ENCODE data around the gene PACS2.
A peak's percentile ranks its signal among the peaks of the same experiment; 100 is the strongest.
"Not testable (repeated sequence)": the region's sequence is repeated elsewhere in the genome, so short reads cannot be mapped to it uniquely, and the experiment has no call there.

The PACS2 gene

DNA sequence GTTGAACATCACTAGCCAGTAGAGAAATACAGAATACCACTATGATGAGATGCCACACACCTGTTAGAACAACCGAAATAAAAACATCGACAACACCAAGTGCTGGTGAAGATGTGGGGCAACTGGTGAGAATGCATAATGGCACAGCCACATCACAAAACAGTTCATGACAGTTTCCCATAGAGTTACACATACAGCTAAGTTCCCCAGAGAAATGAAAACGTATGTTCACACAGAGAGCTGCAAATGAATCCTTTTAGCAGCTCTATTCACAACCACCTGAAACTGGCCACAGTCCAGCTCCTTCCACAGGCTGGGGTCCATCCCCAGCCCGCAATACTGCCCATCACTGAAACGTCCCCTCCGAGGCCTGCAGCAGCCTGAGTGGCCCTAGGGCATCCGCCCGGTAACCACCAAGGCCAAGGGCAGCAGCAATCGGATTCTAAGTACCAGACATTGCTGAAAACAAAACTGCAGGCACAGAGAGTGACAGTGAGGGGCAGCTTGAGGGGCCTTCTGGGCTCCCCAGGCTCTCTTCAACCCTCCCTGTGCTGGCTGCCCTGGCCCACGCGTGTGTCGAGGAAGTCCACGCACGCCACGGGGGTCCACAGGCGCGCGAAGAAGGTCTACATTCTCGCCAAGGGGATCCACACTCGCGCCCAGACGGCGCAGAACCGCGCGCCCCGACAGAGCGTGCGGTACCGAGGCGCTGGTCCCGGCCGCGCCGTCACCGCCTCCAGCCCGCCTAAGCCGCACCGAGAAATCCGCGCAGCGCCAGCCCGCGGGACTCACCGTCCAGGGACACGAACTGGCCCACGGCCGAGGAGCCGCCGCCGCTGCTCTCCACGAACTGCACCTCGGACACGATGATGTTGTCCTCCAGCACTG, 14.7 kb upstream of the PACS2 start:
- WGBS (ENCODE audit: insufficient coverage): 3% methylated on average over 47 of the region's 54 CpGs
- peak in 2 of 3 donors; percentile 36 to 41 for DNase-seq
- ChIA-PET CTCF (interaction anchor here (1.2 to 2.9 kb wide), 4 partner anchors 8 to 95 kb away, joined by 3 to 14 read pairs (median 8); partner anchors contain the start of gene PACS2), POLR2A (interaction anchor here (0.9 to 2.5 kb wide), 6 partner anchors 7 to 52 kb away, joined by 3 to 22 read pairs (median 6); partner anchors contain the start of genes BTBD6 and PACS2)
- no peaks in the 10 kb centered on the region for H3K27me3 ChIP-seq (replicated peaks in 2 of 5; ENCODE audit: control insufficient read depth in 4 of 5, insufficient read depth in 5 of 5, low read length in 4 of 5)
- peaks cover 8 to 32% (median 26%) of the 10 kb centered on the region in 4 experiments for H3K4me1 ChIP-seq (ENCODE audit: control extremely low read depth in 1 of 4, control insufficient read depth in 4 of 4, insufficient read depth in 4 of 4, low read length in 3 of 4)
- no peaks in the 10 kb centered on the region for H3K36me3 ChIP-seq (ENCODE audit: control insufficient read depth in 4 of 4, insufficient read depth in 4 of 4, low read length in 3 of 4)
- no peaks in the 10 kb centered on the region for H3K9me3 ChIP-seq (ENCODE audit: control extremely low read depth in 1 of 5, control insufficient read depth in 4 of 5, insufficient read depth in 2 of 5, low read depth in 1 of 5, low read length in 4 of 5)
- peak overlapping the region; percentile 78 to 89 for H3K27ac ChIP-seq (ENCODE audit: insufficient read depth in 1 of 2, low read depth in 1 of 2, low read length in 2 of 2, poor library complexity in 1 of 2, severe bottlenecking in 2 of 2)
- peak overlapping the region; percentile 78 to 96 (median 86) for H3K4me3 ChIP-seq (ENCODE audit: control insufficient read depth in 1 of 7, extremely low read depth in 1 of 7, insufficient read depth in 4 of 7, low read depth in 2 of 7, low read length in 6 of 7)

DNA sequence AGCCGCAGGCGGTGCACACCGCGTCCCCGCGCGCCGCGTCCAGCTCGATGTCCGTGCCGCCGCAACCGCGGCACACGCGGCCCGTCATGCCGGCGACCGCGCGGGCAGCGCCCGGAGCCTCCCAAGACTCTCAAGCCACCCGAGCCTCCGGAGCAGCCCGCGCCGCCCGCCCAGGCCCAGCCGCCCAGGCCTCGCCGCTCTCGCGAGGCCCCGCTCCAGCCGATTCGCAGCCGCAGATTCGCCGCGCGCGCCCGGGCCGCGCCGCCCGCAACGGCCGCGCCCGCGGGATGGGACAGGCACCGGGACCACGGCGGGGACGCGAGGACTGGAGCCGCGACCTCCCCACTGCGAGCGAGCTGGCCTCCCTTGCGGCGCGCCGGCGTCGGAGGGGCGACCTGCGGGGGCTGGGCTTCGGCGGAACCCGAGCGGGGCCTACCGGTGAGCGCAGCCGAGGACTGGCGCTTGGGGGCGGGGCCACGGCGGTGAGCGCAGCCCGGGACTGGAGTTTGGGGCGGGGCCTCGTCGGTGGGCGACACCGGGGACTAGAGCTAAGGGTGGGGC, 13.9 kb upstream of the PACS2 start, which contains the start of gene BRF1:
Gene BRF1, minus strand, starts transcription at position 460 of the 561 bp plus-strand sequence. Its CDS starts 372 bp downstream, at position 88.
- no peaks in the 10 kb centered on the region for H3K9me3 ChIP-seq (ENCODE audit: control extremely low read depth in 1 of 5, control insufficient read depth in 4 of 5, insufficient read depth in 2 of 5, low read depth in 1 of 5, low read length in 4 of 5)
- H3K4me1 ChIP-seq (ENCODE audit: control extremely low read depth in 1 of 4, control insufficient read depth in 4 of 4, insufficient read depth in 4 of 4, low read length in 3 of 4): peaks cover 5 to 31% (median 25%) of the 10 kb centered on the region in 4 experiments
- 0% methylated on average over 52 of the region's 90 CpGs for WGBS (ENCODE audit: insufficient coverage)
- H3K27ac ChIP-seq (ENCODE audit: insufficient read depth in 1 of 2, low read depth in 1 of 2, low read length in 2 of 2, poor library complexity in 1 of 2, severe bottlenecking in 2 of 2): peak within 1 kb of the TSS; percentile 78 to 89
- H3K27me3 ChIP-seq (replicated peaks in 2 of 5; ENCODE audit: control insufficient read depth in 4 of 5, insufficient read depth in 5 of 5, low read length in 4 of 5): no peaks in the 10 kb centered on the region
- POLR2A ChIA-PET: interaction anchor here (0.8 to 2.5 kb wide), 8 partner anchors 8 to 214 kb away, joined by 3 to 22 read pairs (median 6); partner anchors contain the start of genes BTBD6 and PACS2
- H3K4me3 ChIP-seq (ENCODE audit: control insufficient read depth in 1 of 7, extremely low read depth in 1 of 7, insufficient read depth in 4 of 7, low read depth in 2 of 7, low read length in 6 of 7): peak within 1 kb of the TSS; percentile 78 to 96 (median 86)
- peak; percentile 94 to 98 (median 97) for DNase-seq
- CTCF ChIA-PET: interaction anchor here (1.3 to 2.9 kb wide), 3 partner anchors 8 to 96 kb away, joined by 3 to 14 read pairs (median 14); partner anchors contain the start of gene PACS2
- H3K36me3 ChIP-seq (ENCODE audit: control insufficient read depth in 4 of 4, insufficient read depth in 4 of 4, low read length in 3 of 4): no peaks in the 10 kb centered on the region

DNA sequence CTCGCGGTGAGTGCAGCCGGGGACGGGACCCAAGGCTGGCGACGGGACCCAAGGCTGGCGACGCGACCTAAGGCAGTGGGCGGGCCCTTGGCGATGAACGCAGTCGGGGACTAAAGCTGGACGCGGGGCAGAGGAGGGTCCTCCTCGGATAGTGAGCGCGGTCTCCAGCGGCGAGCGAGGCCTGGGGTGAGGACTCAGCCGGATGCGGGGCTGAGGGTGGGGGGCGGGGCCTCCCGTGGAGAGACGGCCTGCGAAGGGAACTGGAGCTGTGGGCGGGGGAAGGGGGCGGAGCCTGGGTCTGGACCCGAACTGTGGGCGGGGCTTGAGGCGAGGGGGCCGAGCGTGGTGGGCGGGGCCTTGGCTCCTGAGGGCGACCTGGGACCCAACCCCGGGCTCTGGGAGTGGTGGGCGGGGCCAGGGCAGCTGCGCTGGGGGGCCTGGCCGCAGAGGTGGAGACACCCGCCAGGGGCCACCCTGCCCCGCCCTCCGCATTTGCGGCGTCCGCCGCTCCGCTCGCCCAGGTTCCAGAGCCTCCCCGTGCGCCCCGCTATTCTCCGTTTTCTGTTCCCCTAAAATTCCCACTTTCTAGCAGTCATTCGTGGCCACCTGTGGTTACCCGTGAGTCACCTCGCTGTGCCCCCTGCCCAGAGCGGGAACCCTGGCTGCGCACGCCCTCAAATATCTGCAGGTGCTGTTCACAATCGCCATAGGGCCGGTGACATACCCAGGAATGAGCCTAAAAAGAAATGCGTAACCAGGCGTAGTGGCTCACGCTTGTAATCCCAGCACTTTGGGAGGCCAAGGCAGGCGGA, 13.2 kb upstream of the PACS2 start:
- ChIA-PET POLR2A (interaction anchor here (0.6 to 2.5 kb wide), 9 partner anchors 9 to 215 kb away, joined by 3 to 22 read pairs (median 6); partner anchors contain the start of genes BTBD6 and PACS2), CTCF (interaction anchor here (1.1 to 2.9 kb wide), 4 partner anchors 9 to 96 kb away, joined by 3 to 14 read pairs (median 8); partner anchors contain the start of gene PACS2)
- H3K9me3 ChIP-seq (ENCODE audit: control extremely low read depth in 1 of 5, control insufficient read depth in 4 of 5, insufficient read depth in 2 of 5, low read depth in 1 of 5, low read length in 4 of 5): no peaks in the 10 kb centered on the region
- H3K27me3 ChIP-seq (replicated peaks in 2 of 5; ENCODE audit: control insufficient read depth in 4 of 5, insufficient read depth in 5 of 5, low read length in 4 of 5): no peaks in the 10 kb centered on the region
- H3K4me1 ChIP-seq (ENCODE audit: control extremely low read depth in 1 of 4, control insufficient read depth in 4 of 4, insufficient read depth in 4 of 4, low read length in 3 of 4): peaks cover 5 to 31% (median 24%) of the 10 kb centered on the region in 4 experiments
- 8% methylated on average over 54 of the region's 65 CpGs for WGBS (ENCODE audit: insufficient coverage)
- peak overlapping the region; percentile 78 to 96 (median 86) for H3K4me3 ChIP-seq (ENCODE audit: control insufficient read depth in 1 of 7, extremely low read depth in 1 of 7, insufficient read depth in 4 of 7, low read depth in 2 of 7, low read length in 6 of 7)
- DNase-seq: peak; percentile 93 to 95 (median 95)
- peak overlapping the region; percentile 78 to 89 for H3K27ac ChIP-seq (ENCODE audit: insufficient read depth in 1 of 2, low read depth in 1 of 2, low read length in 2 of 2, poor library complexity in 1 of 2, severe bottlenecking in 2 of 2)
- no peaks in the 10 kb centered on the region for H3K36me3 ChIP-seq (ENCODE audit: control insufficient read depth in 4 of 4, insufficient read depth in 4 of 4, low read length in 3 of 4)

DNA sequence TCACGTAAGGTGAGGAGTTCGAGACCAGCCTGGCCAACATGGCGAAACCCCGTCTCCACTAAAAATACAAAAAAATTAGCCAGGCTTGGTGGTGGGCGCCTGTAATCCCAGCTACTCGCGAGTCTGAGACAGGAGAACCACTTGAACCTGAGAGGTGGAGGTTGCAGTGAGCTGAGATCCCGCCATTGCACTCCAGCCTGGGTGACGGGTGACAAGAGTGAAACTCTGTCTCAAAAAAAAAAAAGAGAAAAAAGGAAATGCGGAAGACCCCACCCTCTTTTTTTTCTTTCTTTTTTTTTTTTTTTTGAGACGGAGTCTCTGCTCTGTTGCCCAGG, 12.7 kb upstream of the PACS2 start:
- not testable (repeated sequence) for H3K9me3 ChIP-seq (ENCODE audit: control extremely low read depth in 1 of 5, control insufficient read depth in 4 of 5, insufficient read depth in 2 of 5, low read depth in 1 of 5, low read length in 4 of 5); DNase-seq; H3K27me3 ChIP-seq (replicated peaks in 2 of 5; ENCODE audit: control insufficient read depth in 4 of 5, insufficient read depth in 5 of 5, low read length in 4 of 5); H3K27ac ChIP-seq (ENCODE audit: insufficient read depth in 1 of 2, low read depth in 1 of 2, low read length in 2 of 2, poor library complexity in 1 of 2, severe bottlenecking in 2 of 2); H3K36me3 ChIP-seq (ENCODE audit: control insufficient read depth in 4 of 4, insufficient read depth in 4 of 4, low read length in 3 of 4)
- ChIA-PET POLR2A (interaction anchor here (1.4 to 2.4 kb wide), 3 partner anchors 9 to 131 kb away, joined by 3 to 22 read pairs (median 18); partner anchors contain the start of gene PACS2), CTCF (interaction anchor here (1.1 to 2.9 kb wide), 3 partner anchors 10 to 24 kb away, joined by 3 to 14 read pairs (median 14); partner anchors contain the start of gene PACS2)
- Histone ChIP-seq H3K4me3 (ENCODE audit: control insufficient read depth in 1 of 7, extremely low read depth in 1 of 7, insufficient read depth in 4 of 7, low read depth in 2 of 7, low read length in 6 of 7) (peak overlapping the region in 5 of 7 experiments; percentile 52 to 96 (median 90)), H3K4me1 (ENCODE audit: control extremely low read depth in 1 of 4, control insufficient read depth in 4 of 4, insufficient read depth in 4 of 4, low read length in 3 of 4) (peaks cover 5 to 31% (median 24%) of the 10 kb centered on the region in 4 experiments)
- WGBS (ENCODE audit: insufficient coverage): 71% methylated on average over 6 of the region's 11 CpGs

DNA sequence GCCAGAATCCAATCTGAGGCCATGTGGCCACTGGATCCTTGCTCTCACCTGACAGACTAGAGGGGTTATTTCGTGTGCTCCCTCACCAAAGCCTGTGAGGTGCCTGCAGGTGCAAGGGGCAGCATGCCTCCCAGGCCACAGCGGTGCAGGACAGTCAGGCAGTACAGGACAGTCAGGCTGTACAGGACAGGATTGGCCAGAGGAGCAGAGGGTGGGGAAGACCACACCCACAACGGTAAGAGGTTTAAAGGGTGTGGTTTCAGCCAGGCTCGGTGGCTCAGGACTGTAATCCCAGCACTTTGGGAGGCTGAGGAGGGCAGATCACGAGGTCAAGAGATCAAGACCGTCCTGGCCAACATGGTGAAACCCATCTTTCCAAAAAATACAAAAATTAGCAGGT, 10.6 kb upstream of the PACS2 start:
- Histone ChIP-seq H3K4me1 (ENCODE audit: control extremely low read depth in 1 of 4, control insufficient read depth in 4 of 4, insufficient read depth in 4 of 4, low read length in 3 of 4) (peaks cover 5 to 24% (median 22%) of the 10 kb centered on the region in 4 experiments), H3K9me3 (ENCODE audit: control extremely low read depth in 1 of 5, control insufficient read depth in 4 of 5, insufficient read depth in 2 of 5, low read depth in 1 of 5, low read length in 4 of 5) (no peaks in the 10 kb centered on the region), H3K36me3 (ENCODE audit: control insufficient read depth in 4 of 4, insufficient read depth in 4 of 4, low read length in 3 of 4) (no peaks in the 10 kb centered on the region), H3K27ac (ENCODE audit: insufficient read depth in 1 of 2, low read depth in 1 of 2, low read length in 2 of 2, poor library complexity in 1 of 2, severe bottlenecking in 2 of 2) (no peak overlapping the region), H3K27me3 (replicated peaks in 2 of 5; ENCODE audit: control insufficient read depth in 4 of 5, insufficient read depth in 5 of 5, low read length in 4 of 5) (no peaks in the 10 kb centered on the region), H3K4me3 (ENCODE audit: control insufficient read depth in 1 of 7, extremely low read depth in 1 of 7, insufficient read depth in 4 of 7, low read depth in 2 of 7, low read length in 6 of 7) (no peak overlapping the region)
- ChIA-PET CTCF (interaction anchor here (1.2 to 1.7 kb wide), 3 partner anchors 14 to 49 kb away, joined by 3 to 8 read pairs (median 3); no protein-coding TSS in a partner anchor), POLR2A (interaction anchor here (0.6 kb wide), 1 partner anchor 312 kb away, joined by 4 read pairs; no protein-coding TSS in a partner anchor)
- DNase-seq: no peak
- whole genome bisulfite sequencing (ENCODE audit: insufficient coverage): 92% methylated on average over 5 of the region's 6 CpGs

DNA sequence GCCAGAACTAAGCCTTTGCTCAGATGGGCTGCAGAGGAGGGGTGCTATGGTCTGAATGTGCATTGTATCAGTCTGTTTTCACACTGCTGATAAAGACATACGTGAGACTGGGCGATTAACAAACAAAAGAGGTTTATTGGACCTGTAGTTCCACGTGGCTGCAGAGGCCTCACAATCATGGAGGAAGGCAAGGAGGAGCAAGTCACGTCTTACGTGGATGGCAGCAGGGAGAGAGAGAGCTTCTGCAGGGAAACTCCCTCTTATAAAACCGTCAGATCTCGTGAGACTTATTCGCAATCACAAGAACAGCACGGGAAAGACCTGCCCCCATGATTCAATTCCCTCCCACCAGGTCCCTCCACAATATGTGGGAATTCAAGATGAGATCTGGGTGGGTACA, 10.0 kb upstream of the PACS2 start:
- no peak overlapping the region for H3K27ac ChIP-seq (ENCODE audit: insufficient read depth in 1 of 2, low read depth in 1 of 2, low read length in 2 of 2, poor library complexity in 1 of 2, severe bottlenecking in 2 of 2)
- H3K27me3 ChIP-seq (replicated peaks in 2 of 5; ENCODE audit: control insufficient read depth in 4 of 5, insufficient read depth in 5 of 5, low read length in 4 of 5): no peaks in the 10 kb centered on the region
- H3K4me1 ChIP-seq (ENCODE audit: control extremely low read depth in 1 of 4, control insufficient read depth in 4 of 4, insufficient read depth in 4 of 4, low read length in 3 of 4): peaks cover 4 to 19% (median 17%) of the 10 kb centered on the region in 4 experiments
- POLR2A ChIA-PET: interaction anchor here (1.0 kb wide), 1 partner anchor 12 kb away, joined by 4 read pairs; no protein-coding TSS in a partner anchor
- CTCF ChIA-PET: interaction anchor here (1.2 to 1.7 kb wide), 4 partner anchors 8 to 50 kb away, joined by 3 to 5 read pairs (median 3); no protein-coding TSS in a partner anchor
- no peak for DNase-seq
- no peaks in the 10 kb centered on the region for H3K9me3 ChIP-seq (ENCODE audit: control extremely low read depth in 1 of 5, control insufficient read depth in 4 of 5, insufficient read depth in 2 of 5, low read depth in 1 of 5, low read length in 4 of 5)
- H3K36me3 ChIP-seq (ENCODE audit: control insufficient read depth in 4 of 4, insufficient read depth in 4 of 4, low read length in 3 of 4): no peaks in the 10 kb centered on the region
- H3K4me3 ChIP-seq (ENCODE audit: control insufficient read depth in 1 of 7, extremely low read depth in 1 of 7, insufficient read depth in 4 of 7, low read depth in 2 of 7, low read length in 6 of 7): no peak overlapping the region
- WGBS (ENCODE audit: insufficient coverage): 92% methylated on average over 7 of the region's 9 CpGs

Data from common myeloid progenitor, CD34-positive (primary cell).